GM13976 (cell line): ENCODE data around the gene ZWINT.

Experiments
- DNase-seq: peaks from one replicate; pipeline ENCODE4 v3.0.0; 2012; ENCODE audit warnings: low spot score
- in situ Hi-C: fragments of 300-500 bp; cut with MboI; formaldehyde crosslinking; loops from one replicate; pipeline ENCODE4 v1.12.0; 2022; ENCODE audit warnings: low sequenced_read_pairs, mixed read lengths, inconsistent platforms; ENCODE audit not compliant: unreplicated experiment
- TF ChIP-seq, protein P1 (sequence below): IDR thresholded peaks from 2 replicates; pipeline ENCODE4 v1.5.1; 2012; ENCODE audit warnings: borderline replicate concordance, mild to moderate bottlenecking; ENCODE audit not compliant: insufficient read depth; ENCODE audit errors: extremely low read depth, missing control alignments, control extremely low read depth

ZWINT gene

GRCh38 chr10:56351909-56352630, 9.0 kb downstream of the ZWINT start:
- in situ Hi-C loops: no loop called here
- TF ChIP-seq, protein P1, sequence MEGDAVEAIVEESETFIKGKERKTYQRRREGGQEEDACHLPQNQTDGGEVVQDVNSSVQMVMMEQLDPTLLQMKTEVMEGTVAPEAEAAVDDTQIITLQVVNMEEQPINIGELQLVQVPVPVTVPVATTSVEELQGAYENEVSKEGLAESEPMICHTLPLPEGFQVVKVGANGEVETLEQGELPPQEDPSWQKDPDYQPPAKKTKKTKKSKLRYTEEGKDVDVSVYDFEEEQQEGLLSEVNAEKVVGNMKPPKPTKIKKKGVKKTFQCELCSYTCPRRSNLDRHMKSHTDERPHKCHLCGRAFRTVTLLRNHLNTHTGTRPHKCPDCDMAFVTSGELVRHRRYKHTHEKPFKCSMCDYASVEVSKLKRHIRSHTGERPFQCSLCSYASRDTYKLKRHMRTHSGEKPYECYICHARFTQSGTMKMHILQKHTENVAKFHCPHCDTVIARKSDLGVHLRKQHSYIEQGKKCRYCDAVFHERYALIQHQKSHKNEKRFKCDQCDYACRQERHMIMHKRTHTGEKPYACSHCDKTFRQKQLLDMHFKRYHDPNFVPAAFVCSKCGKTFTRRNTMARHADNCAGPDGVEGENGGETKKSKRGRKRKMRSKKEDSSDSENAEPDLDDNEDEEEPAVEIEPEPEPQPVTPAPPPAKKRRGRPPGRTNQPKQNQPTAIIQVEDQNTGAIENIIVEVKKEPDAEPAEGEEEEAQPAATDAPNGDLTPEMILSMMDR: no peak

DNA sequence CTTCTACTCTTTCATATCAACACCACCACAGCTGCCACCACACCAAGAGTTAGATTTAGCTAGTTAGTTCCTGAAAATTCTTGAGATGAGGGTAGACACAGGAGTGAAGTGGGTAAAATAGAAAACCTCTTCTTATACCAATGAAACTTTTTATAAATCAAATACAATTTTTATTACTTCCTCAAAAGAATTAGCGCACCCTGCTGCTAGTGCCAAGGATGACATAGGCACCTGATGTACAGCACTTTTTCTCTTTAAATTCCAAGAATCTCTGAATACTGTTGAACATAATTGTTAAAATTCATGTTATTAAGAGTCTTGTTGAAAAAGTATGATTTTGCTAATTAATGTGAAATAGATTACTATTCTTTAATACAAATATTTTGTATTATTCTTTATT, 11.4 kb downstream of the ZWINT start:
- in situ Hi-C loops: no loop called here
- TF ChIP-seq, protein P1: no peak
- DNase-seq: no peak

More at GRCh38 chr10:56351909-56352630, 9.0 kb downstream of the ZWINT start:
- DNase-seq: no peak

- TF ChIP-seq, protein P1: no peak
- in situ Hi-C loops: no loop called here
- no peak for DNase-seq
Measured at GRCh38 chr10:56348101-56348500, 13.0 kb downstream of the ZWINT start.

- in situ Hi-C loops: no loop called here
Measured at GRCh38 chr10:56346845-56347415, 14.1 kb downstream of the ZWINT start.

GRCh38 chr10:56341612-56342011, 19.4 kb downstream of the ZWINT start:
- TF ChIP-seq, protein P1: no peak
- no peak for DNase-seq
- in situ Hi-C loops: no loop called here

More at GRCh38 chr10:56346845-56347415, 14.1 kb downstream of the ZWINT start:
- DNase-seq: no peak
- TF ChIP-seq, protein P1: no peak

- no peak for DNase-seq
- in situ Hi-C loops: no loop called here
- TF ChIP-seq, protein P1: no peak
Measured at GRCh38 chr10:56329961-56330360, 31.1 kb downstream of the ZWINT start.
